Measurements from ENCODE around the gene TCF12. TPM values are rescaled to one million over a fixed set of nuclear protein-coding genes. Genes with fewer than 3 reads are reported as not detected.
A peak's percentile ranks its signal among the peaks of the same experiment; 100 is the strongest.

TCF12 gene
- total RNA-seq, 1 donor from 2014 or later = 123 TPM

- Mint-ChIP-seq H3K4me3 (ENCODE audit: unreplicated experiment) (peak overlapping the region; percentile 89), H3K36me3 (ENCODE audit: low read depth, unreplicated experiment) (peaks cover 24% of the 10 kb centered on the region), H3K27me3 (ENCODE audit: unreplicated experiment) (peaks cover 7% of the 10 kb centered on the region), H3K9me3 (ENCODE audit: unreplicated experiment) (no peaks in the 10 kb centered on the region), H3K27ac (ENCODE audit: unreplicated experiment) (peak overlapping the region; percentile 72), H3K4me1 (ENCODE audit: unreplicated experiment) (peaks cover 31% of the 10 kb centered on the region)
- DNase-seq (ENCODE audit: low spot score) = no peak
- TF ChIP-seq, protein P1, sequence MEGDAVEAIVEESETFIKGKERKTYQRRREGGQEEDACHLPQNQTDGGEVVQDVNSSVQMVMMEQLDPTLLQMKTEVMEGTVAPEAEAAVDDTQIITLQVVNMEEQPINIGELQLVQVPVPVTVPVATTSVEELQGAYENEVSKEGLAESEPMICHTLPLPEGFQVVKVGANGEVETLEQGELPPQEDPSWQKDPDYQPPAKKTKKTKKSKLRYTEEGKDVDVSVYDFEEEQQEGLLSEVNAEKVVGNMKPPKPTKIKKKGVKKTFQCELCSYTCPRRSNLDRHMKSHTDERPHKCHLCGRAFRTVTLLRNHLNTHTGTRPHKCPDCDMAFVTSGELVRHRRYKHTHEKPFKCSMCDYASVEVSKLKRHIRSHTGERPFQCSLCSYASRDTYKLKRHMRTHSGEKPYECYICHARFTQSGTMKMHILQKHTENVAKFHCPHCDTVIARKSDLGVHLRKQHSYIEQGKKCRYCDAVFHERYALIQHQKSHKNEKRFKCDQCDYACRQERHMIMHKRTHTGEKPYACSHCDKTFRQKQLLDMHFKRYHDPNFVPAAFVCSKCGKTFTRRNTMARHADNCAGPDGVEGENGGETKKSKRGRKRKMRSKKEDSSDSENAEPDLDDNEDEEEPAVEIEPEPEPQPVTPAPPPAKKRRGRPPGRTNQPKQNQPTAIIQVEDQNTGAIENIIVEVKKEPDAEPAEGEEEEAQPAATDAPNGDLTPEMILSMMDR (IDR thresholded peaks at IDR 0.05; ENCODE audit: unreplicated experiment) = no peak
Observed at GRCh38 chr15:56917652-56918045, 795 bp upstream of the TCF12 start.

GRCh38 chr15:56919031-56919608 lies 676 bp downstream of the TCF12 start:
- Mint-ChIP-seq H3K9me3 (ENCODE audit: unreplicated experiment) (no peaks in the 10 kb centered on the region), H3K36me3 (ENCODE audit: low read depth, unreplicated experiment) (peaks cover 20% of the 10 kb centered on the region), H3K4me1 (ENCODE audit: unreplicated experiment) (peaks cover 32% of the 10 kb centered on the region), H3K27ac (ENCODE audit: unreplicated experiment) (peak overlapping the region; percentile 36), H3K4me3 (ENCODE audit: unreplicated experiment) (peak overlapping the region; percentile 76), H3K27me3 (ENCODE audit: unreplicated experiment) (peaks cover 7% of the 10 kb centered on the region)
- DNase-seq (ENCODE audit: low spot score) = peak; percentile 62
- TF ChIP-seq, protein P1 (IDR thresholded peaks at IDR 0.05; ENCODE audit: unreplicated experiment) = no peak

- Mint-ChIP-seq H3K9me3 (ENCODE audit: unreplicated experiment) (no peaks in the 10 kb centered on the region), H3K4me3 (ENCODE audit: unreplicated experiment) (peak overlapping the region; percentile 95), H3K4me1 (ENCODE audit: unreplicated experiment) (peaks cover 36% of the 10 kb centered on the region), H3K36me3 (ENCODE audit: low read depth, unreplicated experiment) (peaks cover 25% of the 10 kb centered on the region), H3K27ac (ENCODE audit: unreplicated experiment) (peak overlapping the region; percentile 94), H3K27me3 (ENCODE audit: unreplicated experiment) (peaks cover 7% of the 10 kb centered on the region)
- DNase-seq (ENCODE audit: low spot score) = peak; percentile 32
- TF ChIP-seq, protein P1 (IDR thresholded peaks at IDR 0.05; ENCODE audit: unreplicated experiment) = no peak
Observed at GRCh38 chr15:56919609-56920366, 1.3 kb downstream of the TCF12 start.

GRCh38 chr15:56920367-56920627 lies 1.9 kb downstream of the TCF12 start:
- peak overlapping the region; percentile 94 for H3K27ac Mint-ChIP-seq (ENCODE audit: unreplicated experiment)

More at GRCh38 chr15:56920367-56920627, 1.9 kb downstream of the TCF12 start:
- Mint-ChIP-seq H3K4me3 (ENCODE audit: unreplicated experiment) (peak overlapping the region; percentile 95), H3K9me3 (ENCODE audit: unreplicated experiment) (no peaks in the 10 kb centered on the region), H3K27me3 (ENCODE audit: unreplicated experiment) (peaks cover 7% of the 10 kb centered on the region), H3K36me3 (ENCODE audit: low read depth, unreplicated experiment) (peaks cover 25% of the 10 kb centered on the region), H3K4me1 (ENCODE audit: unreplicated experiment) (peaks cover 36% of the 10 kb centered on the region)
- DNase-seq (ENCODE audit: low spot score) = no peak
- TF ChIP-seq, protein P1 (IDR thresholded peaks at IDR 0.05; ENCODE audit: unreplicated experiment) = no peak
